Measurements from ENCODE around the gene LHPP.

GRCh38 chr10:124594240-124594639 lies 132.6 kb downstream of the LHPP start:
- TF ChIP-seq CTCF (tag by site-specific recombination; IDR thresholded peaks at IDR 0.05): no peak
- no peak for TF ChIP-seq ZNF623 (tag by site-specific recombination; IDR thresholded peaks at IDR 0.05)
- no peak for TF ChIP-seq HOXC10 (CRISPR knock-in tag; IDR thresholded peaks at IDR 0.05)
- TF ChIP-seq SP2 (tag by site-specific recombination; IDR thresholded peaks at IDR 0.05): no peak
- no peak for TF ChIP-seq SCRT1 (tag by site-specific recombination; IDR thresholded peaks at IDR 0.05; ENCODE audit: borderline replicate concordance)
- no peak for TF ChIP-seq ZNF624 (tag by site-specific recombination; IDR thresholded peaks at IDR 0.05)
- no peak for TF ChIP-seq ZNF660 (tag by site-specific recombination; IDR thresholded peaks at IDR 0.05)
- no peak for TF ChIP-seq ZNF211 (tag by site-specific recombination; IDR thresholded peaks at IDR 0.05; ENCODE audit: low read depth)
- TF ChIP-seq ZNF76 (tag by site-specific recombination; IDR thresholded peaks at IDR 0.05; ENCODE audit: borderline replicate concordance, low read depth): no peak
- TF ChIP-seq, protein P1, sequence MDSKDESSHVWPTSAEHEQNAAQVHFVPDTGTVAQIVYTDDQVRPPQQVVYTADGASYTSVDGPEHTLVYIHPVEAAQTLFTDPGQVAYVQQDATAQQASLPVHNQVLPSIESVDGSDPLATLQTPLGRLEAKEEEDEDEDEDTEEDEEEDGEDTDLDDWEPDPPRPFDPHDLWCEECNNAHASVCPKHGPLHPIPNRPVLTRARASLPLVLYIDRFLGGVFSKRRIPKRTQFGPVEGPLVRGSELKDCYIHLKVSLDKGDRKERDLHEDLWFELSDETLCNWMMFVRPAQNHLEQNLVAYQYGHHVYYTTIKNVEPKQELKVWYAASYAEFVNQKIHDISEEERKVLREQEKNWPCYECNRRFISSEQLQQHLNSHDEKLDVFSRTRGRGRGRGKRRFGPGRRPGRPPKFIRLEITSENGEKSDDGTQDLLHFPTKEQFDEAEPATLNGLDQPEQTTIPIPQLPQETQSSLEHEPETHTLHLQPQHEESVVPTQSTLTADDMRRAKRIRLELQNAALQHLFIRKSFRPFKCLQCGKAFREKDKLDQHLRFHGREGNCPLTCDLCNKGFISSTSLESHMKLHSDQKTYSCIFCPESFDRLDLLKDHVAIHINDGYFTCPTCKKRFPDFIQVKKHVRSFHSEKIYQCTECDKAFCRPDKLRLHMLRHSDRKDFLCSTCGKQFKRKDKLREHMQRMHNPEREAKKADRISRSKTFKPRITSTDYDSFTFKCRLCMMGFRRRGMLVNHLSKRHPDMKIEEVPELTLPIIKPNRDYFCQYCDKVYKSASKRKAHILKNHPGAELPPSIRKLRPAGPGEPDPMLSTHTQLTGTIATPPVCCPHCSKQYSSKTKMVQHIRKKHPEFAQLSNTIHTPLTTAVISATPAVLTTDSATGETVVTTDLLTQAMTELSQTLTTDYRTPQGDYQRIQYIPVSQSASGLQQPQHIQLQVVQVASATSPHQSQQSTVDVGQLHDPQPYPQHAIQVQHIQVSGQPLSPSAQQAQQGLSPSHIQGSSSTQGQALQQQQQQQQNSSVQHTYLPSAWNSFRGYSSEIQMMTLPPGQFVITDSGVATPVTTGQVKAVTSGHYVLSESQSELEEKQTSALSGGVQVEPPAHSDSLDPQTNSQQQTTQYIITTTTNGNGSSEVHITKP (tag by site-specific recombination; IDR thresholded peaks at IDR 0.05): no peak
